SK-N-SH (cell line): ENCODE measurements around the gene ATP8A2. TPM values are rescaled to one million over a fixed set of nuclear protein-coding genes. Genes with fewer than 3 reads are reported as not detected.

Source experiments
- CTCF ChIA-PET: fragments of 300-600, 350-600 bp; formaldehyde crosslinking; extraction: SDS; loops from one replicate; lab custom pipeline; 2021; lab: Yijun Ruan, JAX
- POLR2A ChIA-PET: fragments of 350-600 bp; sonication (Branson Sonifier 250); formaldehyde crosslinking; extraction: SDS; loops from one replicate; lab custom pipeline; 2020; ENCODE audit warnings: antibody characterized with exemption, inconsistent platforms; lab: Yijun Ruan, JAX
- DNase-seq: peaks from one replicate; pipeline ENCODE4 v3.0.0; 2012
- H2AFZ ChIP-seq: fragments of 200-600 bp; sonication (generic); 2 replicates; pipeline ENCODE4 v1.8.1; 2016; ENCODE audit warnings: antibody characterized with exemption, mild to moderate bottlenecking, low read depth
- H3F3A ChIP-seq: fragments of 200-600 bp; sonication (generic); replicated peaks from 2 replicates; pipeline ENCODE3; 2016; ENCODE audit warnings: antibody characterized with exemption, mild to moderate bottlenecking; ENCODE audit not compliant: insufficient read depth
- H3K27ac ChIP-seq, 2 experiments: fragments of 200-500 bp in 1 of 2; fragments of 200-600 bp in 1 of 2; sonication (Bioruptor generic) in 1 of 2; sonication (generic), shearing (Covaris generic) in 1 of 2; 2 replicates each; pipeline versions ENCODE4 v1.5.1 to v1.6.1; 2014 to 2016; ENCODE audit warnings: low read depth in 2 of 2, inconsistent platforms in 1 of 2, low read length in 1 of 2, mild to moderate bottlenecking in 1 of 2, mixed read lengths in 1 of 2
- H3K27me3 ChIP-seq: fragments of 200-600 bp; sonication (generic), shearing (Covaris generic); 2 replicates; pipeline ENCODE4 v1.6.1; 2016; ENCODE audit warnings: mixed run types; ENCODE audit not compliant: insufficient read depth
- H3K36me3 ChIP-seq, 2 experiments: fragments of 200-500 bp in 1 of 2; fragments of 200-600 bp in 1 of 2; sonication (Bioruptor generic) in 1 of 2; sonication (generic) in 1 of 2; replicated peaks in 1 of 2; 2 replicates each; pipeline versions ENCODE3 to v1.5.1; 2014 to 2016; ENCODE audit warnings: low read length in 1 of 2, mild to moderate bottlenecking in 1 of 2; ENCODE audit not compliant: insufficient read depth in 2 of 2, control insufficient read depth in 1 of 2
- H3K4me1 ChIP-seq, 2 experiments: fragments of 200-500 bp in 1 of 2; fragments of 200-600 bp in 1 of 2; sonication (Bioruptor generic) in 1 of 2; sonication (generic), shearing (Covaris generic) in 1 of 2; 2 replicates each; pipeline versions ENCODE4 v1.5.1 to v1.6.1; 2014 to 2016; ENCODE audit warnings: low read depth in 1 of 2, low read length in 1 of 2, mixed run types in 1 of 2; ENCODE audit not compliant: insufficient read depth in 2 of 2, control insufficient read depth in 1 of 2
- H3K4me2 ChIP-seq: fragments of 200-600 bp; sonication (generic), shearing (Covaris generic); 2 replicates; pipeline ENCODE4 v1.6.1; 2017; ENCODE audit warnings: mixed run types
- H3K4me3 ChIP-seq, 2 experiments: fragments of 200-500 bp in 1 of 2; fragments of 200-600 bp in 1 of 2; sonication (Bioruptor generic) in 1 of 2; sonication (generic), shearing (Covaris generic) in 1 of 2; 2 replicates each; pipeline versions ENCODE4 v1.5.1 to v1.8.1; 2014 to 2016; ENCODE audit warnings: low read depth in 2 of 2, inconsistent platforms in 1 of 2, low read length in 1 of 2, mild to moderate bottlenecking in 1 of 2, mixed read lengths in 1 of 2, moderate library complexity in 1 of 2
- H3K79me2 ChIP-seq: fragments of 200-600 bp; sonication (generic); 2 replicates; pipeline ENCODE4 v1.8.1; 2017; ENCODE audit warnings: mild to moderate bottlenecking; ENCODE audit not compliant: insufficient read depth
- H3K9ac ChIP-seq: fragments of 200-600 bp; sonication (generic); 2 replicates; pipeline ENCODE4 v1.6.1; 2017; ENCODE audit warnings: mixed run types
- H3K9me2 ChIP-seq: fragments of 200-600 bp; sonication (generic); 2 replicates; pipeline ENCODE4 v1.6.1; 2017; ENCODE audit warnings: mixed run types
- H3K9me3 ChIP-seq: fragments of 200-600 bp; sonication (generic); 2 replicates; pipeline ENCODE4 v1.6.1; 2017; ENCODE audit warnings: mixed run types, mild to moderate bottlenecking, moderate library complexity
- H4K20me1 ChIP-seq: fragments of 200-600 bp; sonication (generic); 2 replicates; pipeline ENCODE4 v1.6.1; 2017; ENCODE audit warnings: mild to moderate bottlenecking, mixed run types; ENCODE audit not compliant: insufficient read depth
- ELF1 ChIP-seq: IDR thresholded peaks from 2 replicates; pipeline ENCODE4 v1.4.0; 2012
- EP300 ChIP-seq, 2 experiments: IDR thresholded peaks; 2 replicates each; pipeline versions ENCODE4 v1.4.0 to v1.6.1; 2012; ENCODE audit warnings: borderline replicate concordance in 1 of 2, low read depth in 1 of 2, low read length in 1 of 2
- EZH2phosphoT487 ChIP-seq: fragments of 200-600 bp; sonication (generic); IDR thresholded peaks from 2 replicates; pipeline ENCODE4 v1.6.1; 2017; ENCODE audit warnings: low read depth, mixed run types, mild to moderate bottlenecking, antibody characterized with exemption, moderate library complexity, borderline replicate concordance
- FOSL2 ChIP-seq: IDR thresholded peaks from 2 replicates; pipeline ENCODE4 v1.4.0; 2012; ENCODE audit warnings: low read depth, mild to moderate bottlenecking, moderate library complexity, borderline replicate concordance
- FOXM1 ChIP-seq: IDR thresholded peaks from 2 replicates; pipeline ENCODE4 v1.4.0; 2012; ENCODE audit warnings: low read depth, mild to moderate bottlenecking
- MEF2A ChIP-seq: IDR thresholded peaks from 2 replicates; pipeline ENCODE4 v1.4.0; 2012; ENCODE audit warnings: low read depth, borderline replicate concordance
- MXI1 ChIP-seq: IDR thresholded peaks from 2 replicates; pipeline ENCODE4 v1.6.1; 2012; ENCODE audit warnings: mild to moderate bottlenecking, low read depth, low read length, improper control_type of control experiment
- NFIC ChIP-seq: IDR thresholded peaks from 2 replicates; pipeline ENCODE4 v1.4.0; 2012; ENCODE audit warnings: borderline replicate concordance
- PBX3 ChIP-seq: IDR thresholded peaks from 2 replicates; pipeline ENCODE4; 2012
- RAD21 ChIP-seq: IDR thresholded peaks from 2 replicates; pipeline ENCODE4 v1.6.1; 2012; ENCODE audit warnings: mild to moderate bottlenecking, low read length
- RFX5 ChIP-seq: IDR thresholded peaks from 2 replicates; pipeline ENCODE4 v1.6.1; 2012; ENCODE audit warnings: mild to moderate bottlenecking, improper control_type of control experiment, low read length
- RXRA ChIP-seq: IDR thresholded peaks from 2 replicates; pipeline ENCODE4 v1.4.0; 2012; ENCODE audit warnings: low read depth, mild to moderate bottlenecking, borderline replicate concordance
- SMC3 ChIP-seq: IDR thresholded peaks from 2 replicates; pipeline ENCODE4 v1.6.1; 2012; ENCODE audit warnings: low read depth, low read length, improper control_type of control experiment
- TCF12 ChIP-seq: IDR thresholded peaks from 2 replicates; pipeline ENCODE4 v1.4.0; 2012
- YY1 ChIP-seq: IDR thresholded peaks from 2 replicates; pipeline ENCODE4 v1.4.0; 2012; ENCODE audit warnings: low read depth, mild to moderate bottlenecking
- WGBS: methylation state at CpG from one replicate; pipeline ENCODE4 v1.1.6; 2017; ENCODE audit warnings: low lambda C conversion rate; 5-methylcytosine and 5-hydroxymethylcytosine counted together
- polyA plus RNA-seq, 3 experiments: library from polyadenylated mRNA; depleted of rRNA; stranded (reverse); fragments of >200 nt; gene quantifications; 2 replicates each; pipeline ENCODE4 v1.2.3, GENCODE V29; 2012
- TF ChIP-seq, protein P1 (sequence below): IDR thresholded peaks from 2 replicates; pipeline ENCODE4 v1.4.0; 2012; ENCODE audit warnings: low read depth
- TF ChIP-seq, protein P2 (sequence below): IDR thresholded peaks from 2 replicates; pipeline ENCODE4 v1.4.0; 2012; ENCODE audit warnings: low read depth, borderline replicate concordance
- TF ChIP-seq, protein P3 (sequence below): IDR thresholded peaks from 2 replicates; pipeline ENCODE4 v1.4.0; 2012; ENCODE audit warnings: low read depth, borderline replicate concordance
- TF ChIP-seq, protein P4 (sequence below): fragments of 150-350 bp; IDR thresholded peaks from 2 replicates; pipeline ENCODE4 v1.6.1; 2017; ENCODE audit warnings: antibody characterized with exemption, low read length, low read depth, borderline replicate concordance
- TF ChIP-seq, protein P5 (sequence below): fragments of 150-350 bp; IDR thresholded peaks from 2 replicates; pipeline ENCODE4 v1.6.1; 2016; ENCODE audit warnings: mild to moderate bottlenecking, low read depth, low read length

Gene ATP8A2
- polyA plus RNA-seq, 1 of the 3 experiments (the other 2 are of a cell fraction) = 0.02 TPM

GRCh38 chr13:25920931-25921330 is 549.2 kb downstream of the ATP8A2 start:
- no peaks in the 10 kb centered on the region for H3K79me2 ChIP-seq
- H3K9me3 ChIP-seq = no peaks in the 10 kb centered on the region; the same call in 1 of the 2 replicates
- H3K4me1 ChIP-seq = no peaks in the 10 kb centered on the region
- TF ChIP-seq, protein P1, sequence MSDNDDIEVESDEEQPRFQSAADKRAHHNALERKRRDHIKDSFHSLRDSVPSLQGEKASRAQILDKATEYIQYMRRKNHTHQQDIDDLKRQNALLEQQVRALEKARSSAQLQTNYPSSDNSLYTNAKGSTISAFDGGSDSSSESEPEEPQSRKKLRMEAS = no peak
- TF ChIP-seq, protein P2, sequence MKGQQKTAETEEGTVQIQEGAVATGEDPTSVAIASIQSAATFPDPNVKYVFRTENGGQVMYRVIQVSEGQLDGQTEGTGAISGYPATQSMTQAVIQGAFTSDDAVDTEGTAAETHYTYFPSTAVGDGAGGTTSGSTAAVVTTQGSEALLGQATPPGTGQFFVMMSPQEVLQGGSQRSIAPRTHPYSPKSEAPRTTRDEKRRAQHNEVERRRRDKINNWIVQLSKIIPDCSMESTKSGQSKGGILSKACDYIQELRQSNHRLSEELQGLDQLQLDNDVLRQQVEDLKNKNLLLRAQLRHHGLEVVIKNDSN = no peak
- TF ChIP-seq MXI1 (no peak), EP300 (IDR thresholded peaks at IDR 0.05; ENCODE audit: borderline replicate concordance in 1 of 2, low read depth in 1 of 2, low read length in 1 of 2) (no peak), RXRA (no peak), YY1 (no peak), ELF1 (no peak), FOSL2 (no peak)
- TF ChIP-seq, protein P3, sequence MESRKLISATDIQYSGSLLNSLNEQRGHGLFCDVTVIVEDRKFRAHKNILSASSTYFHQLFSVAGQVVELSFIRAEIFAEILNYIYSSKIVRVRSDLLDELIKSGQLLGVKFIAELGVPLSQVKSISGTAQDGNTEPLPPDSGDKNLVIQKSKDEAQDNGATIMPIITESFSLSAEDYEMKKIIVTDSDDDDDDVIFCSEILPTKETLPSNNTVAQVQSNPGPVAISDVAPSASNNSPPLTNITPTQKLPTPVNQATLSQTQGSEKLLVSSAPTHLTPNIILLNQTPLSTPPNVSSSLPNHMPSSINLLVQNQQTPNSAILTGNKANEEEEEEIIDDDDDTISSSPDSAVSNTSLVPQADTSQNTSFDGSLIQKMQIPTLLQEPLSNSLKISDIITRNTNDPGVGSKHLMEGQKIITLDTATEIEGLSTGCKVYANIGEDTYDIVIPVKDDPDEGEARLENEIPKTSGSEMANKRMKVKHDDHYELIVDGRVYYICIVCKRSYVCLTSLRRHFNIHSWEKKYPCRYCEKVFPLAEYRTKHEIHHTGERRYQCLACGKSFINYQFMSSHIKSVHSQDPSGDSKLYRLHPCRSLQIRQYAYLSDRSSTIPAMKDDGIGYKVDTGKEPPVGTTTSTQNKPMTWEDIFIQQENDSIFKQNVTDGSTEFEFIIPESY = no peak
- TF ChIP-seq, protein P4, sequence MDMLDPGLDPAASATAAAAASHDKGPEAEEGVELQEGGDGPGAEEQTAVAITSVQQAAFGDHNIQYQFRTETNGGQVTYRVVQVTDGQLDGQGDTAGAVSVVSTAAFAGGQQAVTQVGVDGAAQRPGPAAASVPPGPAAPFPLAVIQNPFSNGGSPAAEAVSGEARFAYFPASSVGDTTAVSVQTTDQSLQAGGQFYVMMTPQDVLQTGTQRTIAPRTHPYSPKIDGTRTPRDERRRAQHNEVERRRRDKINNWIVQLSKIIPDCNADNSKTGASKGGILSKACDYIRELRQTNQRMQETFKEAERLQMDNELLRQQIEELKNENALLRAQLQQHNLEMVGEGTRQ = no peak
- TF ChIP-seq, all 33 proteins: peak for 0
- H3K9ac ChIP-seq = no peak overlapping the region
- 37% methylated on average over 4 of the region's 4 CpGs for WGBS
- H3K27me3 ChIP-seq = no peaks in the 10 kb centered on the region
- H3F3A ChIP-seq = no peaks in the 10 kb centered on the region
- DNase-seq = no peak
- no peak overlapping the region for H3K27ac ChIP-seq
- no peaks in the 10 kb centered on the region for H3K9me2 ChIP-seq
- H2AFZ ChIP-seq = no peak overlapping the region
- ChIA-PET POLR2A (no interaction called here), CTCF (no interaction called here)
- no peak overlapping the region for H3K4me2 ChIP-seq
- no peak overlapping the region for H3K4me3 ChIP-seq
- no peaks in the 10 kb centered on the region for H4K20me1 ChIP-seq
- no peaks in the 10 kb centered on the region for H3K36me3 ChIP-seq

DNA sequence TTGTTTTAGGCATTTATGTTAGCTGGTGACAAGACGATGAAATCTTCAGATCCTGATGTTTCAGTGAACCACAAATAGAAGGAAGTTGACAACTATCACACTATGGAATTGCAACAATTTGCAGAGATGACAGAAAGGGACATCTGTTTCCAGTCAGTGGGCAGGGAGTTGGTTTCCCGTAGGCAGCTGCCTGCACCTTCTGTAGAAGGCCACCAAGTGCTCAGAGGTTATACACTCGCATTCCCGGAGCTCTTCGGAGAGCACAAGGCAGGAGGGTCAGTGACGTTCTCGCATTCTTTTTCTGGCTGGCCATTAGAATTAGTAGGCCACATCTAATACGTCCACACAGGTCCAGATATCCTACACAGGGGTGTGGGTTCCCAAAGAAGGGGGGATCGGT is 550.6 kb downstream of the ATP8A2 start:
- H3K9me3 ChIP-seq = no peaks in the 10 kb centered on the region; the same call in 1 of the 2 replicates
- no peak overlapping the region for H3K4me3 ChIP-seq
- TF ChIP-seq TCF12 = no peak
- TF ChIP-seq MXI1 = no peak
- TF ChIP-seq FOXM1 = no peak
- no peak for TF ChIP-seq MEF2A
- TF ChIP-seq RAD21 = no peak
- TF ChIP-seq SMC3 = no peak
- TF ChIP-seq, protein P5, sequence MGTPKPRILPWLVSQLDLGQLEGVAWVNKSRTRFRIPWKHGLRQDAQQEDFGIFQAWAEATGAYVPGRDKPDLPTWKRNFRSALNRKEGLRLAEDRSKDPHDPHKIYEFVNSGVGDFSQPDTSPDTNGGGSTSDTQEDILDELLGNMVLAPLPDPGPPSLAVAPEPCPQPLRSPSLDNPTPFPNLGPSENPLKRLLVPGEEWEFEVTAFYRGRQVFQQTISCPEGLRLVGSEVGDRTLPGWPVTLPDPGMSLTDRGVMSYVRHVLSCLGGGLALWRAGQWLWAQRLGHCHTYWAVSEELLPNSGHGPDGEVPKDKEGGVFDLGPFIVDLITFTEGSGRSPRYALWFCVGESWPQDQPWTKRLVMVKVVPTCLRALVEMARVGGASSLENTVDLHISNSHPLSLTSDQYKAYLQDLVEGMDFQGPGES = no peak
- TF ChIP-seq RXRA = no peak
- no peak for TF ChIP-seq EZH2phosphoT487
- no peak for TF ChIP-seq PBX3
- TF ChIP-seq NFIC = no peak
- TF ChIP-seq, protein P4 = no peak
- TF ChIP-seq, protein P1 = no peak
- no peak for TF ChIP-seq ELF1
- no peak for TF ChIP-seq RFX5
- no peaks in the 10 kb centered on the region; a peak in 1 of 4 replicates for H3K4me1 ChIP-seq
- no peaks in the 10 kb centered on the region for H4K20me1 ChIP-seq
- 49% methylated on average over 9 of the region's 9 CpGs for WGBS
- no peaks in the 10 kb centered on the region for H3K9me2 ChIP-seq
- H3F3A ChIP-seq = no peaks in the 10 kb centered on the region
- H3K79me2 ChIP-seq = no peaks in the 10 kb centered on the region
- no peaks in the 10 kb centered on the region for H3K36me3 ChIP-seq
- no peak overlapping the region for H3K27ac ChIP-seq
- H3K9ac ChIP-seq = no peak overlapping the region
- POLR2A ChIA-PET = no interaction called here
- no peaks in the 10 kb centered on the region for H3K27me3 ChIP-seq
- CTCF ChIA-PET = interaction anchor here (1.2 kb wide), 1 partner anchor 16 kb away, joined by 3 read pairs; no protein-coding TSS in a partner anchor
- DNase-seq = no peak
- no peak overlapping the region for H3K4me2 ChIP-seq
- no peak overlapping the region for H2AFZ ChIP-seq
